H9 (cell line): ENCODE data around the gene VDR. TPM values are rescaled to one million over a fixed set of nuclear protein-coding genes. Genes with fewer than 3 reads are reported as not detected.

Experiments
- DNase-seq: peaks from one replicate; pipeline ENCODE4 v3.0.0-alpha.2; 2017
- H2AFZ ChIP-seq: one replicate; pipeline ENCODE4 v1.6.1; 2013; ENCODE audit warnings: mild to moderate bottlenecking, low read length, control low read depth, moderate library complexity
- H2AK5ac ChIP-seq: 2 replicates; pipeline ENCODE4 v1.6.1; 2013; ENCODE audit warnings: low read length, control low read depth, mixed read lengths; ENCODE audit not compliant: insufficient read length
- H2BK120ac ChIP-seq: one replicate; pipeline ENCODE4 v1.6.1; 2013; ENCODE audit warnings: low read depth, mild to moderate bottlenecking, low read length, control low read depth, inconsistent platforms; ENCODE audit not compliant: poor library complexity, severe bottlenecking
- H2BK12ac ChIP-seq: 2 replicates; pipeline ENCODE4 v1.6.1; 2013; ENCODE audit warnings: low read length, control low read depth, mixed read lengths, low read depth; ENCODE audit not compliant: insufficient read length
- H2BK15ac ChIP-seq: 2 replicates; pipeline ENCODE4 v1.6.1; 2013; ENCODE audit warnings: low read depth, low read length, control low read depth
- H2BK20ac ChIP-seq: one replicate; pipeline ENCODE4 v1.6.1; 2013; ENCODE audit warnings: low read depth, mild to moderate bottlenecking, low read length, control low read depth, inconsistent platforms; ENCODE audit not compliant: poor library complexity, severe bottlenecking
- H2BK5ac ChIP-seq: 2 replicates; pipeline ENCODE4 v1.6.1; 2013; ENCODE audit warnings: low read length, control low read depth, mixed read lengths; ENCODE audit not compliant: insufficient read length
- H3K14ac ChIP-seq: 2 replicates; pipeline ENCODE4 v1.6.1; 2013; ENCODE audit warnings: low read length, control low read depth; ENCODE audit not compliant: insufficient read depth
- H3K18ac ChIP-seq: 2 replicates; pipeline ENCODE4 v1.6.1; 2013; ENCODE audit warnings: low read depth, mild to moderate bottlenecking, mixed read lengths, low read length, control low read depth; ENCODE audit not compliant: insufficient read length
- H3K23ac ChIP-seq: 2 replicates; pipeline ENCODE4 v1.6.1; 2013; ENCODE audit warnings: low read length, control low read depth, mixed read lengths, low read depth; ENCODE audit not compliant: insufficient read length
- H3K23me2 ChIP-seq: 2 replicates; pipeline ENCODE4 v1.6.1; 2013; ENCODE audit warnings: low read depth, mild to moderate bottlenecking, mixed read lengths, low read length, control low read depth; ENCODE audit not compliant: insufficient read length, poor library complexity, severe bottlenecking
- H3K27ac ChIP-seq: 2 replicates; pipeline ENCODE4 v1.5.1; 2013; ENCODE audit warnings: low read length, control low read depth, mixed read lengths, low read depth; ENCODE audit not compliant: insufficient read length
- H3K27me3 ChIP-seq: 2 replicates; pipeline ENCODE4 v1.6.1; 2013; ENCODE audit warnings: low read length, control low read depth, inconsistent platforms; ENCODE audit not compliant: insufficient read depth
- H3K4ac ChIP-seq: 2 replicates; pipeline ENCODE4 v1.6.1; 2013; ENCODE audit warnings: low read depth, mild to moderate bottlenecking, control low read depth, inconsistent platforms, low read length, moderate library complexity
- H3K4me1 ChIP-seq: 2 replicates; pipeline ENCODE4 v1.6.1; 2013; ENCODE audit warnings: low read length, control low read depth, inconsistent platforms; ENCODE audit not compliant: insufficient read depth
- H3K4me2 ChIP-seq: 2 replicates; pipeline ENCODE4 v1.6.1; 2013; ENCODE audit warnings: low read length, control low read depth, mixed read lengths; ENCODE audit not compliant: insufficient read length, insufficient read depth
- H3K56ac ChIP-seq: 2 replicates; pipeline ENCODE4 v1.6.1; 2013; ENCODE audit warnings: low read depth, mild to moderate bottlenecking, mixed read lengths, low read length, control low read depth; ENCODE audit not compliant: insufficient read length
- H3K79me1 ChIP-seq: 2 replicates; pipeline ENCODE4 v1.6.1; 2013; ENCODE audit warnings: low read depth, mild to moderate bottlenecking, moderate library complexity, low read length, control low read depth, inconsistent platforms; ENCODE audit not compliant: insufficient read depth, poor library complexity, severe bottlenecking
- H3K79me2 ChIP-seq: 2 replicates; pipeline ENCODE4 v1.6.1; 2013; ENCODE audit warnings: low read length, control low read depth, inconsistent platforms; ENCODE audit not compliant: insufficient read depth
- H3K9ac ChIP-seq: 2 replicates; pipeline ENCODE4 v1.6.1; 2013; ENCODE audit warnings: low read length, control low read depth, mixed read lengths; ENCODE audit not compliant: insufficient read length; ENCODE audit errors: extremely low read depth
- H3K9me3 ChIP-seq: one replicate; pipeline ENCODE4 v1.6.1; 2013; ENCODE audit warnings: low read depth, low read length, inconsistent platforms; ENCODE audit not compliant: control insufficient read depth
- H3T11ph ChIP-seq: one replicate; pipeline ENCODE4 v1.6.1; 2013; ENCODE audit warnings: mild to moderate bottlenecking, low read length, control low read depth, inconsistent platforms
- H4K20me1 ChIP-seq: one replicate; pipeline ENCODE4 v1.6.1; 2013; ENCODE audit not compliant: control insufficient read depth, insufficient read length, insufficient read depth
- H4K5ac ChIP-seq: 2 replicates; pipeline ENCODE4 v1.6.1; 2013; ENCODE audit warnings: low read depth, mild to moderate bottlenecking, mixed read lengths, low read length, control low read depth; ENCODE audit not compliant: insufficient read length
- H4K8ac ChIP-seq: replicated peaks from 2 replicates; pipeline ENCODE4 v1.6.1; 2013; ENCODE audit warnings: low read length, control low read depth, mixed read lengths, low read depth; ENCODE audit not compliant: insufficient read length
- H4K91ac ChIP-seq: 2 replicates; pipeline ENCODE4 v1.6.1; 2013; ENCODE audit warnings: low read depth, mild to moderate bottlenecking, moderate library complexity, mixed read lengths, low read length, control low read depth; ENCODE audit not compliant: insufficient read length
- H3K27ac Mint-ChIP-seq, 3 experiments: 2 replicates in 2 of 3; 3 replicates in 1 of 3; pipeline ENCODE4 v1.8.0; 2020 to 2021; ENCODE audit warnings: mixed read lengths in 3 of 3, mild to moderate bottlenecking in 1 of 3, moderate library complexity in 1 of 3
- H3K27me3 Mint-ChIP-seq: 2 replicates; pipeline ENCODE4 v1.8.0; 2021; ENCODE audit warnings: low read depth, mild to moderate bottlenecking, moderate library complexity, mixed read lengths
- H3K36me3 Mint-ChIP-seq, 3 experiments: 2 replicates in 2 of 3; 3 replicates in 1 of 3; pipeline ENCODE4 v1.8.0; 2020 to 2021; ENCODE audit warnings: low read depth in 3 of 3, mixed read lengths in 3 of 3; ENCODE audit not compliant: insufficient read depth in 1 of 3
- H3K4me1 Mint-ChIP-seq, 2 experiments: 2 replicates each; pipeline ENCODE4 v1.8.0; 2020; ENCODE audit warnings: mixed read lengths in 2 of 2
- H3K4me3 Mint-ChIP-seq, 2 experiments: 2 replicates in 1 of 2; 3 replicates in 1 of 2; pipeline ENCODE4 v1.8.0; 2020 to 2021; ENCODE audit warnings: mild to moderate bottlenecking in 2 of 2, mixed read lengths in 2 of 2, moderate library complexity in 1 of 2
- H3K9me3 Mint-ChIP-seq, 2 experiments: 2 replicates in 1 of 2; 3 replicates in 1 of 2; pipeline ENCODE4 v1.8.0; 2020; ENCODE audit warnings: mild to moderate bottlenecking in 2 of 2, mixed read lengths in 2 of 2, moderate library complexity in 1 of 2
- WGBS: extraction: QIAGEN DNeasy Blood & Tissue Kit; methylation state at CpG from one replicate; pipeline ENCODE4 v1.1.7; 2013; ENCODE audit warnings: missing lambda C conversion rate, low lambda C conversion rate, mixed read lengths; ENCODE audit not compliant: insufficient read length; ENCODE audit errors: extremely low coverage; 5-methylcytosine and 5-hydroxymethylcytosine counted together
- total RNA-seq: library from RNA; stranded (reverse); gene quantifications from 2 replicates; pipeline ENCODE4 v1.2.1, GENCODE V29; 2021
- TF ChIP-seq, protein P1 (sequence below): fragments of 200-600 bp; sonication (generic); conservative IDR thresholded peaks from 3 replicates; pipeline ENCODE4 v1.8.0; 2021; ENCODE audit warnings: antibody characterized with exemption, mild to moderate bottlenecking

The VDR gene
- total RNA-seq, 1 experiment from 2014 or later: 0.61 TPM

DNA sequence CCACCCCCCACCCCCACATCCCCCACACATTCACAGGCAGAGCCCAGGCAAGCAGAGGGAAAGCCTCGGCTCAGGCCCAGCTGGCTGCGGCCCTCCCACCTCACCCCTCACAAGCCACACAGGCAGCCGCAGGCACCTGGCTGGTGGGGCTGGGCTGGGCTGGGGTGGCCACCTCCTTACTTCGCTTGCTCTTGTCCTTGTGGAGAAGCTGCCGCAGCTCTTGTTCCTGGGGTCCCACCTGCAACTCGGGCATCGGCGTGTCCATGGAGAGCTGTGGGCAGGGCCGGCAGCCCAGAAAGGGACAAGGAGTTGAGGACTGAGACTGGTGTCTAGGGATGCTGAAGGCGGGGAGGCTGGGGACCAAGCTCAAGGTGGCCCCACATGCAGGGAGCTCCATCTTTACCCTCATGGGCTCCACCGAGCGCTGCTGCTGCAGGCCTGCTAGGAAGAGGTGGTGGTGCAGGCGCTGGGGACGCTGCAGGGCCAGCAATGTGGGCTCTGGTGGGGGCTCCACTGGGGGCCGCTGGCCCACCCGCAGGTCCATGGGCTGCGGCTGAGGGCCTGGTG, 106.3 kb downstream of the VDR start:
- H3K36me3 Mint-ChIP-seq: peaks cover 9 to 31% (median 28%) of the 10 kb centered on the region in 3 experiments; a peak in 6 of 7 replicates
- no peak overlapping the region for H3K14ac ChIP-seq
- H2BK20ac ChIP-seq: no peak overlapping the region
- no peaks in the 10 kb centered on the region; a peak in 1 of 5 replicates for H3K9me3 Mint-ChIP-seq
- H3K4me1 ChIP-seq: no peaks in the 10 kb centered on the region; the same call in 1 of the 2 replicates
- H3K9ac ChIP-seq: no peak overlapping the region
- no peaks in the 10 kb centered on the region for H3K27me3 Mint-ChIP-seq
- no peaks in the 10 kb centered on the region for H3K23me2 ChIP-seq
- H3K79me2 ChIP-seq: peaks cover 1% of the 10 kb centered on the region; the same call in 1 of the 2 replicates
- H3K27me3 ChIP-seq: no peaks in the 10 kb centered on the region
- no peak overlapping the region for H4K5ac ChIP-seq
- no peak overlapping the region for H2AK5ac ChIP-seq
- H3K27ac Mint-ChIP-seq: no peak overlapping the region; a peak in 1 of 7 replicates
- H3K27ac ChIP-seq: no peak overlapping the region
- no peak for DNase-seq
- H3K56ac ChIP-seq: no peak overlapping the region
- no peak overlapping the region for H2BK5ac ChIP-seq
- no peak overlapping the region for H2BK12ac ChIP-seq
- no peak overlapping the region for H2BK15ac ChIP-seq
- H3K4me1 Mint-ChIP-seq: peaks cover 28 to 39% of the 10 kb centered on the region in 2 experiments
- H3K4ac ChIP-seq: no peak overlapping the region
- no peaks in the 10 kb centered on the region for H3K9me3 ChIP-seq
- H4K91ac ChIP-seq: no peak overlapping the region
- no peak overlapping the region for H4K8ac ChIP-seq
- TF ChIP-seq, protein P1, sequence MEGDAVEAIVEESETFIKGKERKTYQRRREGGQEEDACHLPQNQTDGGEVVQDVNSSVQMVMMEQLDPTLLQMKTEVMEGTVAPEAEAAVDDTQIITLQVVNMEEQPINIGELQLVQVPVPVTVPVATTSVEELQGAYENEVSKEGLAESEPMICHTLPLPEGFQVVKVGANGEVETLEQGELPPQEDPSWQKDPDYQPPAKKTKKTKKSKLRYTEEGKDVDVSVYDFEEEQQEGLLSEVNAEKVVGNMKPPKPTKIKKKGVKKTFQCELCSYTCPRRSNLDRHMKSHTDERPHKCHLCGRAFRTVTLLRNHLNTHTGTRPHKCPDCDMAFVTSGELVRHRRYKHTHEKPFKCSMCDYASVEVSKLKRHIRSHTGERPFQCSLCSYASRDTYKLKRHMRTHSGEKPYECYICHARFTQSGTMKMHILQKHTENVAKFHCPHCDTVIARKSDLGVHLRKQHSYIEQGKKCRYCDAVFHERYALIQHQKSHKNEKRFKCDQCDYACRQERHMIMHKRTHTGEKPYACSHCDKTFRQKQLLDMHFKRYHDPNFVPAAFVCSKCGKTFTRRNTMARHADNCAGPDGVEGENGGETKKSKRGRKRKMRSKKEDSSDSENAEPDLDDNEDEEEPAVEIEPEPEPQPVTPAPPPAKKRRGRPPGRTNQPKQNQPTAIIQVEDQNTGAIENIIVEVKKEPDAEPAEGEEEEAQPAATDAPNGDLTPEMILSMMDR: no peak
- H3K23ac ChIP-seq: no peak overlapping the region
- no peak overlapping the region for H3K4me2 ChIP-seq
- H3K79me1 ChIP-seq: no peaks in the 10 kb centered on the region
- no peak overlapping the region for H2BK120ac ChIP-seq
- H3K18ac ChIP-seq: no peak overlapping the region
- H2AFZ ChIP-seq: no peak overlapping the region
- peaks cover 2% of the 10 kb centered on the region for H4K20me1 ChIP-seq
- WGBS: no CpG with 5 or more reads among the region's 17 CpGs
- no peak overlapping the region for H3K4me3 Mint-ChIP-seq
- no peak overlapping the region for H3T11ph ChIP-seq
